Breast epithelium (tissue), 3 donors: ENCODE data around the gene CCDC149.

Source experiments
- POLR2AphosphoS5 ChIP-seq, 3 donors: sonication (generic); formaldehyde crosslinking; IDR thresholded peaks; one replicate each; pipeline ENCODE4 v1.6.1; 2017; ENCODE audit warnings: antibody characterized with exemption in 3 of 3
- TF ChIP-seq, protein P1 (sequence below), 3 donors: fragments of 450-650 bp; IDR thresholded peaks; one replicate each; pipeline ENCODE4 v1.5.1; 2016 to 2017; ENCODE audit warnings: antibody characterized with exemption in 3 of 3, mild to moderate bottlenecking in 3 of 3, moderate library complexity in 3 of 3

DNA sequence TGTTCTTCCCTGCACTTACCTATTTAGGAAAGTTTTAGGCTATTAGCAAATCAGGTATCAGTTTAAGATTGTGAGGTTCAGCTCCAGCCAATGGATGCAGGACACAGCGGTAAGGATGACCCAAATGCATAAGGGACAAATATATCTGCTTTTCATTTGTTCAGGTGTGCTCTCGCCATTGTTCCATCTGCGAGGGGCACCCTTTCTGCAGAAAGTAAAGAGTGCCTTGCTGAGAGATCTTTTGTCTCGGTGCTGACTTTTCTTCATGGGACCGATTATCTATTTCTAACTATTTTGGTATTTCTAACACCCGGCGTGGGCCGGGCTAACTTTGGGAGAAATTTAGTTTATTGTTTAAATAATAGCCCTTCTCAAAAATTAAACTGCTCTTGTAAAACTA is 49.0 kb downstream of the CCDC149 start:
- TF ChIP-seq POLR2AphosphoS5 (IDR thresholded peaks at IDR 0.05): no peak
- TF ChIP-seq, protein P1, sequence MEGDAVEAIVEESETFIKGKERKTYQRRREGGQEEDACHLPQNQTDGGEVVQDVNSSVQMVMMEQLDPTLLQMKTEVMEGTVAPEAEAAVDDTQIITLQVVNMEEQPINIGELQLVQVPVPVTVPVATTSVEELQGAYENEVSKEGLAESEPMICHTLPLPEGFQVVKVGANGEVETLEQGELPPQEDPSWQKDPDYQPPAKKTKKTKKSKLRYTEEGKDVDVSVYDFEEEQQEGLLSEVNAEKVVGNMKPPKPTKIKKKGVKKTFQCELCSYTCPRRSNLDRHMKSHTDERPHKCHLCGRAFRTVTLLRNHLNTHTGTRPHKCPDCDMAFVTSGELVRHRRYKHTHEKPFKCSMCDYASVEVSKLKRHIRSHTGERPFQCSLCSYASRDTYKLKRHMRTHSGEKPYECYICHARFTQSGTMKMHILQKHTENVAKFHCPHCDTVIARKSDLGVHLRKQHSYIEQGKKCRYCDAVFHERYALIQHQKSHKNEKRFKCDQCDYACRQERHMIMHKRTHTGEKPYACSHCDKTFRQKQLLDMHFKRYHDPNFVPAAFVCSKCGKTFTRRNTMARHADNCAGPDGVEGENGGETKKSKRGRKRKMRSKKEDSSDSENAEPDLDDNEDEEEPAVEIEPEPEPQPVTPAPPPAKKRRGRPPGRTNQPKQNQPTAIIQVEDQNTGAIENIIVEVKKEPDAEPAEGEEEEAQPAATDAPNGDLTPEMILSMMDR (IDR thresholded peaks at IDR 0.05): no peak
